Neural crest cell (in vitro differentiated cells): ENCODE data around the gene TRIO. TPM values are rescaled to one million over a fixed set of nuclear protein-coding genes. Genes with fewer than 3 reads are reported as not detected.
A peak's percentile ranks its signal among the peaks of the same experiment; 100 is the strongest.

Source experiments
- DNase-seq: peaks from one replicate; pipeline ENCODE4 v3.0.0; 2021; ENCODE audit warnings: low read depth, mixed read lengths, low spot score
- H3K27ac Mint-ChIP-seq: one replicate; pipeline ENCODE4 v1.8.0; 2021; ENCODE audit warnings: mild to moderate bottlenecking, mixed read lengths; ENCODE audit not compliant: unreplicated experiment
- H3K27me3 Mint-ChIP-seq: 2 replicates; pipeline ENCODE4 v1.8.0; 2021; ENCODE audit warnings: low read depth, mild to moderate bottlenecking, mixed read lengths
- H3K36me3 Mint-ChIP-seq: 2 replicates; pipeline ENCODE4 v1.8.0; 2021; ENCODE audit warnings: low read depth, mild to moderate bottlenecking, mixed read lengths
- H3K4me1 Mint-ChIP-seq: 2 replicates; pipeline ENCODE4 v1.8.0; 2021; ENCODE audit warnings: mixed read lengths
- H3K4me3 Mint-ChIP-seq: one replicate; pipeline ENCODE4 v1.8.0; 2021; ENCODE audit warnings: mild to moderate bottlenecking, mixed read lengths
- H3K9me3 Mint-ChIP-seq: 2 replicates; pipeline ENCODE4 v1.8.0; 2021; ENCODE audit warnings: mixed read lengths
- CTCF ChIP-seq: fragments of 200-600 bp; sonication (generic); conservative IDR thresholded peaks from 2 replicates; pipeline ENCODE4 v1.5.0; 2021; ENCODE audit warnings: antibody characterized with exemption, mild to moderate bottlenecking
- total RNA-seq: library from RNA; stranded (reverse); gene quantifications from 2 replicates; pipeline ENCODE4 v1.2.1, GENCODE V29; 2021

The TRIO gene
- total RNA-seq, 1 donor from 2014 or later: 134 TPM

DNA sequence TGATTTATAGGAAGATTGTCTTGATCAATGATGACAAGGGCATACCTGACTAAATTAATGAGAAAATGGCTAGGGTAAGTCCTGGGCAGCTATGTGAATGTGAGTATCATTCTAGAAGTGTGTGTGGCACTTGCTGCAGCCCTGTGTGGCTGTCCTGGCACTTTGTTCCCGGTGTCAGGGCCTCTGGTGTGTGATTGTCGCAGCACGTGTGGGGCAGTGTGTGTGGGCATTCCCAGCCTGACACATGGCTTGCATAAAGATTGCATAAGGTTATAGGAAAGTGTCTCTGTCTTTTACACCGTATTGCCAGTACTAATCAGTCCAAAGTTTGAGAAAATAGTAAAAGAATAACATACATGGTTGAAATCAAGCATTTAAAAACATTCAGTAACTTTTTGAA, 74.4 kb downstream of the TRIO start:
- TF ChIP-seq CTCF: no peak
- peaks cover 57% of the 10 kb centered on the region for H3K4me1 Mint-ChIP-seq
- no peak overlapping the region for H3K4me3 Mint-ChIP-seq
- H3K27ac Mint-ChIP-seq: peak overlapping the region; percentile 60
- H3K36me3 Mint-ChIP-seq: no peaks in the 10 kb centered on the region
- no peaks in the 10 kb centered on the region for H3K27me3 Mint-ChIP-seq
- DNase-seq: no peak
- no peaks in the 10 kb centered on the region for H3K9me3 Mint-ChIP-seq

DNA sequence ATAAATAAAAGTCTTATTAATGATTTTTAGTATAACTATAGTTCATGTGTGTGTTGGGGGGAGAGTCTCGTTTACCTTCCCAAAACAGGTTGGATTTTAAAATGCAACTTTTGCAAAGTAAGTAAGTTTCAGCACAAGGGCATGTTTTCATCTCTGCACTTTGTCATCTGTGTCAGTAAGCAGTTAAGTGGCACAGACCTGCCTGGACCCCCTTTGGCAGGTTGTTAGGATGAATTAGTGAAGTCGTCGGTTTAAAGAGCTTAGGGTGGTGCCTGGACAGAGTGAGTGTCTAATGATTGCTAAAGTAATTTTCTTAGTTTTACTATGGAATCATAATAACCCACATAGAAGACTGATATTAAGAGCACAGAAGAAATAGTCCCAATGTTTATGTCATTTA, 74.9 kb downstream of the TRIO start:
- Mint-ChIP-seq H3K27me3 (no peaks in the 10 kb centered on the region), H3K9me3 (no peaks in the 10 kb centered on the region), H3K27ac (no peak overlapping the region), H3K4me3 (no peak overlapping the region), H3K4me1 (peaks cover 57% of the 10 kb centered on the region), H3K36me3 (no peaks in the 10 kb centered on the region)
- TF ChIP-seq CTCF: no peak
- DNase-seq: no peak

- Mint-ChIP-seq H3K9me3 (no peaks in the 10 kb centered on the region), H3K27me3 (no peaks in the 10 kb centered on the region), H3K27ac (no peak overlapping the region), H3K36me3 (no peaks in the 10 kb centered on the region), H3K4me1 (peaks cover 60% of the 10 kb centered on the region), H3K4me3 (no peak overlapping the region)
- TF ChIP-seq CTCF: no peak
- DNase-seq: no peak
Observed at GRCh38 chr5:14218480-14218879, 75.3 kb downstream of the TRIO start.

- no peaks in the 10 kb centered on the region for H3K9me3 Mint-ChIP-seq
- H3K27me3 Mint-ChIP-seq: no peaks in the 10 kb centered on the region
- TF ChIP-seq CTCF: no peak
- no peak overlapping the region for H3K4me3 Mint-ChIP-seq
- peaks cover 57% of the 10 kb centered on the region for H3K4me1 Mint-ChIP-seq
- no peak for DNase-seq
- H3K36me3 Mint-ChIP-seq: no peaks in the 10 kb centered on the region
- H3K27ac Mint-ChIP-seq: no peak overlapping the region
Observed at GRCh38 chr5:14218897-14219573, 75.9 kb downstream of the TRIO start.

DNA sequence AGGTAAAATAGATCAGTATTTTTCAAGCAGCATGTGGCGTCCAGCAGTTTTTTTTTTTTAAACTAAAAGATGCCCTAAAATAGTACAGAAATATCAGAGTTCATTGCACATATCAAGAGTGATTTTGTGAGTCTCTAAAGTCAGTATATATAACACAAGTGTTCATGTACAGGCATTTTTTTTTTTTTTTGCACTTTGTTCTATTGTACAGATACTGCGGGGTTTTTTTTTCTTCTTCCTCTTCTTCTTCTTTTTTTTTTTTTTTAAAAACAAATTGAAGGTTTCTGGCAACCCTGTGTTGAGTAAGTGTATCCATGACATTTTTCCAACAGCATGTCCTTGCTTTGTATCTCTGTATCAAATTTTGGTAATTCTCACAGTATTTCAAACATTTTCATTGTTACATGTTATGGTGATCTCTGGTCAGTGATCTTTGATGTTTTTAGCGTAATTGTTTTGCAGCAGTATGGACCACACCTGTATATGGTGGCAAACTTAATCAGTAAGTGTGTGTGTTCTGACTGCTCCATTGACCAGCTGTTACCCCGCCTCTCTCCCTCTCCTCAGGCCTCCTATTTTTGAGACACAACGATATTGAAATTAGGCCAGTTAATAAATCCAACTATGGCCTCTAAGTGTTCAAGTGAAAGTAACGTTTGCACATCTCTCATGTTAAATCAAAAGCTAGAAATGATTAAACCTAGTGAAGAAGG, 76.8 kb downstream of the TRIO start:
- Mint-ChIP-seq H3K4me3 (no peak overlapping the region), H3K36me3 (no peaks in the 10 kb centered on the region), H3K4me1 (peaks cover 53% of the 10 kb centered on the region), H3K27me3 (no peaks in the 10 kb centered on the region), H3K9me3 (no peaks in the 10 kb centered on the region), H3K27ac (no peak overlapping the region)
- TF ChIP-seq CTCF: no peak
- DNase-seq: no peak
